GM19043 (cell line): ENCODE measurements around the gene KRTAP10-3.

Source experiments
- ATAC-seq: cut with Tn5 transposase; IDR thresholded peaks from one replicate; pipeline ENCODE4 v1.9.1; 2021; ENCODE audit warnings: low read depth; ENCODE audit not compliant: unreplicated experiment

Gene KRTAP10-3

DNA sequence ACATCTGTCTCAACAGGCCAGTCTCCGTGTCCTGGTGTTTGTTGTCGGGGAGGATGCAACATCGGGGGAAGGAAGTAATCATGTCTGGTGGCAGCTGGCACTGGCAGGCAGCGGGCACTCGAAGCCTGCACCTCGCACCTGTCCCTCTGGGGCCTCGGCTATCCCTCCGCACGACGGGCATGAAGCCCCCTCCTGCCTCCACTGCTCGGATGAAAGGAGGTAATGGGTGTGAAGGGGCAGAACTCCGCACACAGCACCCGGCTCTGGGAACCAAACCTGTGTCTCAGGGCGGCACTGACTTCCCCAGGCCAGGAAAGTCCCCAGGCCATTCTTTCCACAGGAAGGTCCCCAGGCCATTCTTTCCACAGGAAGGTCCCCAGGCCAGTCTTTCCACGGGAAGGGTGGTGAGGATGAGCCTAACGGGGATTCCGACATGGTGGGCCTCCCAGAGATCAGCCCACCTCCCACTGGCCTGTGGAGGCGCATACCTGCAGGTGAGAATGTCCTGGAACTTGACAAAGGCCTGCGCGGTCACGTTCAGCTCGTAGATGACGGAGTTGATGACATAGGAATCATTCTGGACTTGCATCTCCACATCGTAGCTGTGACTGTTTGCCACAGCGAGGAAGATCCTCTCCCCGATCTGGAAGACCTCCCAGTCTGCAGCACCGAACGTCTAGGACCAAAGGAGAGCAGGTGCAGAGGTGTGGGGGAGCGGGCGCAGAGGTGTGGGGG is 49.7 kb downstream of the KRTAP10-3 start:
- ATAC-seq, result no peak

DNA sequence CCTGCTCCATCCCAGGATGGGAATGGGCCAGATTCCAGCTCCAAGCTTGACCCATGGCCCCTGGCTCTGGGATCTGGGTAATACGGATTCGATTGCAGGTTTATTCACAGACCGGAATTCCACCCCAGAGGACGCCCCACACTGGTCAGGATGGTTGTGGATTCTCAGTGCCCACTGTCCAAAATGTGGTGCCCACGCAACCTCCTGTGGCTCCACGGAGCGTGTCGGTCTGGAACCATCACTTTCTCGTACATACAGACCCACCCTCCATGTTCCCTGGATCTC is 50.2 kb downstream of the KRTAP10-3 start:
- ATAC-seq, result no peak
